ENCODE data around the gene ATP5F1E. TPM values are rescaled to one million over a fixed set of nuclear protein-coding genes. Genes with fewer than 3 reads are reported as not detected.

ATP5F1E gene
- total RNA-seq, 1 donor from 2014 or later = 38.3 TPM

- DNase-seq (ENCODE audit: low spot score in 2 of 2) (no peak), FAIRE-seq (no peak)
Observed at GRCh38 chr20:59008715-59009336, 23.3 kb downstream of the ATP5F1E start.

- FAIRE-seq (no peak), DNase-seq (ENCODE audit: low spot score in 2 of 2) (no peak)
Observed at GRCh38 chr20:59007665-59008511, 24.2 kb downstream of the ATP5F1E start.

- FAIRE-seq = no peak
- DNase-seq (ENCODE audit: low spot score in 2 of 2) = peak; percentile 74 to 81
Observed at GRCh38 chr20:59006864-59007664, 25.1 kb downstream of the ATP5F1E start, which contains the start of gene CTSZ. CTSZ (minus strand) TSS chr20:59007254; CDS start chr20:59007128, 126 bp downstream.

DNA sequence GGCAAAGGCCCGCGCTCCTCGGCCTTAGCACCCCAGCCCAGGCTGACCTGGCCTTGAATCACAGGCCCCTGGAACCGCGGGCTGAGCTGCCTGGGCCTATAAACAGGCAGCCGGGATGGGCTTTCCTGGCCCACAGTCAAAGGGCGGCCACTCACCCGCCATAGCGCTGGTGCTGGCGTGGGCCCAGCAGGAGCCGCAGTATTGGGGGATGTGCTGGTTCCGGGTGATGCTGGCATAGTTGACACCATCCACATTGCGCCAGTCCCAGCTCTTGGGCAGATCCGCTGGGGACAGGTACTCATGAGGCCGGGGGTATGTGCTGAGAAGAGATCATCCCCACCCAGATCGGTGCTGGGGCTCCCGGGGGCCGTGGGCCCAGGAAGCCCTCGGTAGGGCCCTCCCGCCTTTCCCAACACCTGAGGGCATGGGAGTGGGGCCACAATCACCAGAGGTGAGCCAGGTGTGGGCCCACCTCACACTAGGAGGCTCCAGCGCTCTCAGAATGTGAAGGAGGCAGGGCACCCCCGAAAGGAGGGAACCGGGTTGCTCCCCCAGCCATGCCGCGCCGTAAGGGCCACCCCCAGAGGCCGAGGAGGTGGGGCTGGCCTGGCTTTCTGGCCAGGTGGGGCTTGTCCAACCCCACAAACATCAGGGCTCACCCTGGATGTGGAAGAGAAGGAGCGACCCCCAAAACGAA is 25.8 kb downstream of the ATP5F1E start:
- DNase-seq (ENCODE audit: low spot score in 2 of 2) (no peak), FAIRE-seq (no peak)

DNA sequence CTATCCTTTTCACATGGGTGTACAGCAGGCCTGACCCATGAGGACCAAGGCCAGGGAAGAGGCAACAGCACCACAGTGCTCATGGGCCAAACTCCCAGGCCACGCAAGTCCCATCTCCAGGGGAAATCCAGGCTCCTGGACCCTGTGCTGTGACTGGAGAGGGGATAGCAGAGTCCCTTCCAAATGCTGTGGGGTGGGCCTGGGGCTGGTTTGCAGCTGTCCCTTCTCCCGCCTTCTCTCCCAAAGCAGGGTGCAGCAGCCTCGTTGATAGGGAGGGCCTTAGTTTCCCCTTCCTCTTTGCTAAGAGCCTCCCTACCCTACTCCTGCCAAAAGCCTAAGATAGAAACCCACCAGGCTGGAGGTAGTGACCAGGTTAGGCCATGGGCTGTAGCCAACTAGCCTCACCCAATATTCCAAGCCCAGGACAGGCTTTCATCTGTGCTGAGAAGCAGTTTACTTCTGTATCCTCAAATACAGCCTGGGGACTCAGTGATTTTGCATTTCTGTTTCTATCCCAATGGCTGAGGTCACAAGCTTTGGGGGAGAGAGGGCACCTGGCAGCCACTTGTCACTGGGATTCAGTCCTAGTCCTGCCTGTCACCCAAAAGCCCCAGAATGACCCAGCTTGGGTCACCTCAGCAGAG is 26.5 kb downstream of the ATP5F1E start:
- no peak for FAIRE-seq
- no peak for DNase-seq (ENCODE audit: low spot score in 2 of 2)

- FAIRE-seq = no peak
- peak in 1 of 2 donors; percentile 37 for DNase-seq (ENCODE audit: low spot score in 2 of 2)
Observed at GRCh38 chr20:59004763-59005522, 27.2 kb downstream of the ATP5F1E start.

- FAIRE-seq (no peak), DNase-seq (ENCODE audit: low spot score in 2 of 2) (no peak)
Observed at GRCh38 chr20:59004493-59004762, 27.7 kb downstream of the ATP5F1E start.

- no peak for FAIRE-seq
- peak in 1 of 2 donors; percentile 33 for DNase-seq (ENCODE audit: low spot score in 2 of 2)
Observed at GRCh38 chr20:59003836-59004492, 28.2 kb downstream of the ATP5F1E start.

- no peak for DNase-seq (ENCODE audit: low spot score in 2 of 2)
- no peak for FAIRE-seq
Observed at GRCh38 chr20:59002874-59003399, 29.2 kb downstream of the ATP5F1E start.

- no peak for DNase-seq (ENCODE audit: low spot score in 2 of 2)
- no peak for FAIRE-seq
Observed at GRCh38 chr20:59002388-59002787, 29.7 kb downstream of the ATP5F1E start.

GRCh38 chr20:59001449-59002171 is 30.5 kb downstream of the ATP5F1E start:
- no peak for FAIRE-seq
- no peak for DNase-seq (ENCODE audit: low spot score in 2 of 2)

DNA sequence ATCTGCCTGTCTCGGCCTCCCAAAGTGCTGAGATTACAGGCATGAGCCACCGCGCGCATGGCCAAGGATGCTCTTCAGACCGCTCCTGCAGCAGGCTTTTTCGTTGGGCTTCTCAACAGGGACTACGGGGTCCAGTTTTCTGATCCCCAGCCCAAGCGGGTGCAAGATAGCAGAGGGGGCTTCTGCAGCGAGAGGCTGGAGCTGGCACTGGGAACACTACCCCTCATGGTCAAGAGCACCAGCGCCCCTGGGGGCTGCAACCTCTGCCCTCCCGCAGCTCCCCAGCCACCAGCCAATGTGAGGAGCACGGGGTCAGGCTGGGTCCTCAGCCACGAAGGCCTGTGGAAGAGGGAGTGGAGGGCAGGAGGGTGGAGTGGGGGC is 31.1 kb downstream of the ATP5F1E start:
- FAIRE-seq (no peak), DNase-seq (ENCODE audit: low spot score in 2 of 2) (no peak)

- DNase-seq (ENCODE audit: low spot score in 2 of 2) (no peak), FAIRE-seq (no peak)
Observed at GRCh38 chr20:59000326-59000725, 31.8 kb downstream of the ATP5F1E start.

DNA sequence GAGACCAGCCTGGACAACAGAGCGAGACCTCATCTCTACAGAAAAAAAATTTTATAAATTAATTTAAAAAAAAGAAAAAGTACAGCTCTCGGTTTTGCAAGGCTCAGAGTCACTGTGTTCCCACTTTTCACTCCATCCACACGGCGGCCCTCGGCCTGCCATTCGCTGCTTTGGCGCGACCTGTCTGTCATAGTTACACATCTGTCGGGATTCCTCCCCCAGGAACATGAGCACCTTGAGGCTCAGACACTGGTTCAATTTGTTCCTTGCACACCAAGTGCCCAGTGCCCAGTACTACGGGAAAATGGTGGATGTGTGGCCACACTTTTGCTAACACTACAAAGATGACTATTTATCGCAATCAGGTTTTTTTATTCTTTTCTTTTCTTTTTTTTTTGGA is 33.5 kb downstream of the ATP5F1E start:
- DNase-seq (ENCODE audit: low spot score in 2 of 2) (no peak), FAIRE-seq (no peak)

- no peak for FAIRE-seq
- no peak for DNase-seq (ENCODE audit: low spot score in 2 of 2)
Observed at GRCh38 chr20:58997141-58997770, 34.9 kb downstream of the ATP5F1E start.

DNA sequence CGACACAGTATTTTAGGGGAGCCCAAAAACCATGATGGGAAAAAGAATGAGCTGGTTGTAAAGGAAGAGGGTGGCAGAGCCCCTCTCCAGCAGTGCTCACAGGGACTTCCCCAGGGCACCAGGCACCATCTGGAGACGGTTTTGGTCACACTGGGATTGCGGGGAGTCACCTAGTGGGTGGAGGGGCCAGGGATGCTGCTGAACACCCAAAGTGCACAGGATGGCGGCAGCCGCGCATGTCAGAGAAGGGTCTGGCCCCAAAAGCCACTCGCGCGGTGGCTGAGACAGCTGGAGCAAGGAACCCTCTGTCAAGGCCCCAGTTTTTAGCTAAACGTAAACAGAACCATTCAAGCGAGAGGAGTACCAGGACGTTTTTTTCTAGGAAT is 35.9 kb downstream of the ATP5F1E start:
- DNase-seq (ENCODE audit: low spot score in 2 of 2) (no peak), FAIRE-seq (no peak)

DNA sequence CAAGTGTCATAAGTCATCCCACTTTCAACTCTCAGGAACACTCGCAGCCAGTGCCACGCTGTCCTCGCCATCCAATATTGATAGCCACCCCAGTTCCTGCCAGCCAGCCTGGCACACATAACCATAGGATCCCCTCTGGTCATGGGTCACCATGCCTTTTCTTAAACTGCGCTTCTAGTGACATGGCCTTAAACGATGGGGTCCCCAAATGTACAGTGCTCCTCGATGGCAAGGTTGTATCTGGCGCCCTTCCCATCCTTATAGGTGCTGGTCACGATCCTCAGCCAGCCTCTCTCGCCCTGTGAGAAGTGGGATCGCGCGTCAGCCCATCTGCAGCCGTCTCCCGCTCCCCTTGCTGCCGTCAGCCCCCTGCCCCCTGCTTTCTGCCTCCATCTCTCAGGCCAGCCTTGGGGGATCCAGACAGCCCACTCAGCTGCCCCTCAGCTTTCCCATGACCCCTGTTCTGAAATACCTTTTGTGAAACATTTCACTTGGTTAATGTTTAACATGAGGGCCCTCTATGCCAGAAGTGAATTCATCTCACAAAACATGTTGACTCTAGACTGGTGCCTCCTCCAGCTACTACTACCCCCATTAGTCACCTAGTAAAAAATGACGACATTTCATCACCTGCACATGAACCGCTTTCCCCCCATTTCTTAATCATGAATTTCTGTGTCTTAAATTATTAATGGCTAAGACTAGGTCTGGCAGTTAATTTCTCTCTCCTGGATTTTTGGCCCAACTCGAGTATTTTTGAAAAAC is 36.5 kb downstream of the ATP5F1E start:
- DNase-seq (ENCODE audit: low spot score in 2 of 2) (no peak), FAIRE-seq (no peak)

All from frontal cortex (tissue), 4 donors.